GM19397 (cell line): ENCODE measurements around the gene NSG2.

Source experiments
- ATAC-seq: cut with Tn5 transposase; IDR thresholded peaks from one replicate; pipeline ENCODE4 v1.9.1; 2021; ENCODE audit warnings: mild to moderate bottlenecking, moderate library complexity; ENCODE audit not compliant: unreplicated experiment

Gene NSG2

DNA sequence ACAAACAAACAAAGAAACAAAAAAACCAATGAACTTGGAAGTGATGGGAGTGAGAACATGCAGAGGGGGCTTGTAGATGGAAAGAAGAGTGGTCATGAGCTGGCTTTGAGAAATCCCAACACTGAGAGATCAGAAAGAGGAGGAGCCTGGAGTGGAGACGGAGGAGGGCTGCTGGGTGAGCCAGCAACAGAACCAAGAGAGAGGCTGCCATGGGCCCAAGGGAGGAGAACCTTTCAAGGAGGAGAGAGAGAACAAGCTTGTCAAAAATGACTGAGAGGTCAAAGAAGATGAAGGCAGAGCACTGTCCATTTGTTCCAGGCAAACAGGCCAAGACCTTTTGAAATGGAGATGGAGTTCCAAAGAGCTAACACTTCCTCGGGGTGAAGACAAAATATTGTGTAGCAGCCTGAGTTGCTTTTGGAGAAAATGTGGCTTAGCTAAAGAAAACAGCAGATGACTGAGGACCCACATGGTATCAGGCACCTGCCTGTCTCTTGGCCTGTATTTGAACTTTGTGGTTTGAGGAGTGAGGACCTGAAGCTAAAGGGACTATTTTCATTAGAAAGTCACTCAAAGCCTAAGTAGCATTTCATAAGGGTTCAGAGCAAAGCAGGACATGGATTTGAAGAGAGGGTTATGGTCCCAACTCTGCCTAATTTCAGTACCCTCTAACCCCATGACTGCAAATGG is 13.1 kb downstream of the NSG2 start:
- no peak for ATAC-seq

DNA sequence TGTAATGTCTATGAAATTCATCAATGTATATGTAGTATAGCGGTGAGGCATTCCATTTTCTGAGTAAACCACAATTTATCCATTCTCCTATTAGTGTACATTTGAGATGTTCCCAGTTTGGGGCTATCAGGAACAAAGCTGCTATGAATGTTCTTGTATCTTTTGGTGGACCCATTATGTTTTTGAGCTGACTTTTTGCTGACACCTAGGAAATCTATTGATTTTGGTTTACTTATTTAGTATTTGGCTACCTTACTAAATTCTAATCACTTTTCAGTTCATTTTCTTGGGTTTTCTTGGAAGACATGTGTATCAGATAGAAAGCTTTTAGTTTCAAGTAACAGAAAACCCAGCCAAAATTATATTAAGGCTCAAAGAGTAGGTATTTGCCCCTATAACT is 13.7 kb downstream of the NSG2 start:
- no peak for ATAC-seq

GRCh38 chr5:174063082-174063756 is 17.7 kb downstream of the NSG2 start:
- ATAC-seq = no peak

DNA sequence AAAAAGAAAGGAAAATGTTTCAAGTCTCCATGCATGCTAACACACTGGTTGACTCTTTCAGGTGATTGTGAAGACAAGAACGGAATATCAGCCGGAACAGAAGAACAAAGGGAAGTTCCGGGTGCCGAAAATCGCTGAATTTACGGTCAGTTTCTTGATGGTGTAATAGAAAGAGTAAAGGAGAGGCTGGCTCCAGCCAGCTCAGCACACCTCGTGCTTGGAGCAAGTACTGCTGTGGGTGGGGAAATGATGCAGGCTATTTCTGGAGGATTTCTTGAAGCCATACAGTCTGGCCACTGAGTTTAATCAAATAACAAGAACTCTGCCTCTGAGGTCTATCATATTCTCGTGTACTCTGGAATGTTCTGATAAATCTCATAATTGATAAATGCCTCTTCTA is 18.7 kb downstream of the NSG2 start:
- ATAC-seq = no peak

- ATAC-seq = no peak
Measured at GRCh38 chr5:174065528-174066197, 20.2 kb downstream of the NSG2 start.

GRCh38 chr5:174067499-174067898 is 22.0 kb downstream of the NSG2 start:
- no peak for ATAC-seq

DNA sequence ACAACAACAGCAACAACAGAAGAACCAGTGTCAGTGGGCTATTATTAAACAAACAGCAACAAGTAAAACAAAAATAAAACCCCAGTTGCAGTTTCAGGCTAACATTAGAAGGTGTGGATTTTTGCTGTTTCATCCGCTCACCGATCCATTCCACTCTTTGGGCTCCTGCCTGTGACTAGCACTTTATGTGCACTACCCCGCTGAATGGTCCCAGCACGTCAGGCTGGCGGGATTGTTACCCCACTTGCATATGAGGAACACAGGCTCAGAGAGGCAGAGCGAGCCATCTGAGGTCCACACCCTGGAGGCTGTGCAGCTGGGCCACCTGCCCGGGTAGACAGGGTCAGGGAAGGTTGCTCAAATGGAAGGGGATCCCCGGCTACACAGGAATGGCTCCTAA is 26.0 kb downstream of the NSG2 start:
- ATAC-seq = no peak

DNA sequence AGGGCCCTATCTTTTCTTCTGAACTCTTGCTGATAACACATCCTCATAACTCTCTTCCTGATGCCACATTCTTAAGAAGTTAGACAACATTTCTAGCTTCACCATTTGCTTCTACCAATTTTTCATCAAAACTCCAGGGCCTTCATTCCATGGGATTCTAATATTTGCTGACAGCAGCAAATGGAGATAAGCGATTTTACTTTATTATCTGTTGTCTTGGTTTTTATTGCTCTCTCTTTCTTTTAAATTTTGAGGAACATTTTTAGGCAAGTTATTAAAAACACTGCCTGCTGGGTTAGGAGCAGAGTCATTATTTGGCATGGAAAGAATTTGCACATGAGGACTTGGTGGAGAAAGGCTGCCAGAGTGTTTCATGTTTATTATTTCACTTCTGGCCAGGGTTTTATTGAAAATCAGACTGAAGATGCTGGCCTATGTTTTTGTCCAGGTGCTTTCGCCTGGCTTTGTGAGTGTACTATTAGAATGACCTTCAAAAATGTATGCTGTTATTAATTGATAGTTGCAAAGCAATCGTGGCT is 27.7 kb downstream of the NSG2 start:
- no peak for ATAC-seq

GRCh38 chr5:174074369-174074768 is 28.9 kb downstream of the NSG2 start:
- ATAC-seq = no peak

- ATAC-seq = no peak
Measured at GRCh38 chr5:174078416-174078815, 32.9 kb downstream of the NSG2 start.

DNA sequence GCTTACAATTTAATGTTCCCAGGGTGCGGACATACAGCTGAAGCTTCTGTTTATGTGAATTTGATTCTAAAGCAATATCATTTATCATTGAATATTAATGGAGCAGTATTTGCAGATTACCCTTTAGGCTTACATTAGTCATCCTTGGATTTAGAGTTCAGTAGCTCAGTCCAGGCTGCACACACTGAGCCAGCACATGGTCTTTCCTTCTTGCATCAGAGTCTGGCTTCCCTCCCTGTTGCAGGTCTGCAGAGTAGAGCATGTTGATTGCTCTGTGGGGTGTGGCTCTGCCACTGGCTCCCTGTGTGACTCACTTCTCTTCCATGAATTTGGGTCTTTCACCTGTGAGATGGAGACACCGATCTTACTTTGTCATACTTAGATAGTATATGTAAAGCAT is 36.8 kb downstream of the NSG2 start:
- no peak for ATAC-seq

DNA sequence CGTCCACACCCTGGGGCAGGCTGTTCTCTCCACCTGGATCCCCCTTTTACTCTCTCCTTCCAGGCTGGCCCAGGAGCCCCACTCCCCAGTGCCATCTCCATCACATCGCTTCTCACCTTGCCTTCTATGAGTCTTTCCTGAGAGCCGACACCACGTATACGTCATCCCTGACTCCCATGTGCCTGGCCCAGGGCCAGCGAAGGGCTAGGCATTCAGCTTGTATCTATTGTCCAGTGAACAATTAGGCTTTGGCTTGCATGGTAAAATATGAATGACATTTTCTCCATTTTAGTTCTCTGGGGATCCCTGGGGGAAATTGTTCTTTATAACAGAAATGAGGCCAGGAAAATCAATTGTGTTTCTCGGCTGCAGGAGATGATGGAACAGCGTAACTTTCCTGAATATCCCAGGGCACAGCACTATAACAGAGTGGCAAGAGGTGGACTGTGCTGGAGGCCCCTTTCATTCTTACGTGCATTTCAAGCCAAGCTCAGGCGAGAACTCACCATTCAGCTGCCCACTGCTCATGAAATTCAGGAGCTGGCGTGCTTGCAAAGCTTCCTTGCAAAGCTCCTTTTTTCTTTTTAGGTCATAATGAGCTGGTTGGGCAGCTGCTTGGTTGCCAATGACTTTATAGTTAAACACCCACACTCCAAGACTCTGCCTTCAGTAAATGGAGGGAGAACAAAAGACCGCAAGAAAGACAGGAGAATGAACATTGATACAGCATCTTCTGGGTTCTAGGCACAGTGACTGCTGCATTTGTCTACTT is 37.7 kb downstream of the NSG2 start:
- no peak for ATAC-seq

GRCh38 chr5:174084691-174085154 is 39.2 kb downstream of the NSG2 start:
- no peak for ATAC-seq

- ATAC-seq = no peak
Measured at GRCh38 chr5:174086751-174087150, 41.2 kb downstream of the NSG2 start.

DNA sequence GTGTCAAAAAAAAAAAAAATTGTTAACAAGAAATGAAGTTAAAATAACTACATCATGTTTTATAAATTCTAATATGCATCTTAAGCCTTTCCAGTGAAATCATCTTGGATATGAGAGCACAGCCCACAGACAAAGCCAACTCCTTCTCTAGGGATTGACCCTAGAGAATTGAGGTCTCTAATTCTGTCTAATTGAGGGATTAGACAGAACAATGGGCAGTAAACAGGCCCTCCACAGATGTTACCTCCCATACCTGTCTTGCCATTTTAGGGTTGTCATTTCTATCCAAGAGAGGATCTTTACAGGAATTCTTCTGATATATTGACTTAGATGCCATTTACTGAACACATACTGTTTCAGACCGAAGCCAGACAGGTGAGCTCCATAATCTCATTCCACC is 42.3 kb downstream of the NSG2 start:
- ATAC-seq = no peak

DNA sequence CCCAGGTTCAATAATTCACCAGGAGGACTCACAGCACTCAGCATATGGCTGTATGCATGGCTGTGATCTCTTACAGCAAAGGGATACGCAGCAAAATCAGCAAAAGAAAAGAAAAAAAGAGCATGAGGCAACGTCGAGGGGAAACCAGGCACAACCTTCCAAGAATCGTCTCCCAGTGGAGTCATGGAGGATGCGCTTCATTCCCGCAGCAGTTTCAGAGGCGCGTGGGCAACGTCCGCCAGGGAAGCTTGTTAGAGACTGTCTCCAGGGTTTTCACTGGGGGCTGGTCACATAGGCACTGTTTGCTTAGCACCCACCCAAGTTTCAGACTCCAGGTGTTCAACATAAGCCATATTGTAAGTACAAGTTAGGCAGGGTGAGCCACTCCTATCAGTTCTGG is 44.6 kb downstream of the NSG2 start:
- no peak for ATAC-seq

DNA sequence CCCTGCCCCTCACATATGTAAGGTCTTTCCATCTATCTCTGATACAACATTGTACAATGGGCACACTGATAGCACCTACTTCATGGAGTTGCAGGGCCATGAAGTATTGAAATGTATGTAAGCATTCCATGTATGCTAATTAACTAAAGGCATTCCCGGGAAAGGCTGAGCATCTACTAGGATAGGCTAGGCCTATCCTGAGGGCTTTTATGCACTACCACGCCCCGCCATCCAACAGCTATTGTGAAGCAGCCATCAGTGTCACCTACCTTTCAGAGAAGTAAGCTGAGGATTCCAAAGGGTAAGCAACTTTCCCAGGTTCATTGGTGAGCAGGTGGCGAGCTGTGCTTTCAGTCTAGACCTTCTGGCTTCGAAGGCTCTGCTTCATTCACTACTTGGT is 47.6 kb downstream of the NSG2 start:
- no peak for ATAC-seq

- ATAC-seq = no peak
Measured at GRCh38 chr5:174094857-174095606, 49.5 kb downstream of the NSG2 start.

DNA sequence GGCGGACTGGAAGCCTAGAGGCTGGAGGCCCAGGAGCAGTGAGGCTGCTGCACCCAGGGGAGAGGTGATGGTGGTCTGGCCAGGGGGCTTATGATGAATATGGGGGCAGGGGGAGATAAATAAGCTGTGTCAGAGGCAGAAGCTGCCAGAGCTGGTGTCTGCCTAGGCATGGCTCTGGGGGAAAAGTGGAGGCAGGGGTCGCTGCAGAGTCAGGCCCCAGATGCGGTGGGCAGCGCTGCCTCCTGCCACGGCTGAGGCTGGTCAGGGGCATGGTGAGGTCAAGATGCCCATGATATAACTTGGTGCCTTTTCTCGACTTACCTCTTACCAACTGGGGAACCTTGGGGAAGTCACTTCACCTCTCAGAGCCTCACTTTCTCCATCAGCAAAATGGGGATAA is 51.1 kb downstream of the NSG2 start:
- ATAC-seq = no peak

- ATAC-seq = no peak
Measured at GRCh38 chr5:174097486-174098185, 52.1 kb downstream of the NSG2 start.
